Trophoblast cell (in vitro differentiated cells and primary cell): ENCODE results near the gene RAD51B.

Source experiments
- DNase-seq, 2 donors: peaks; one replicate each; pipeline ENCODE4 v3.0.0-alpha.2; 2016
- H2AFZ ChIP-seq: 2 replicates; pipeline ENCODE4 v1.6.1; 2013; ENCODE audit warnings: low read length, moderate library complexity, mild to moderate bottlenecking; ENCODE audit not compliant: insufficient read depth, poor library complexity
- H2AK5ac ChIP-seq: 2 replicates; pipeline ENCODE4 v1.6.1; 2013; ENCODE audit warnings: mild to moderate bottlenecking, low read length
- H2BK120ac ChIP-seq: 2 replicates; pipeline ENCODE4 v1.6.1; 2013; ENCODE audit warnings: low read length, mild to moderate bottlenecking, moderate library complexity; ENCODE audit not compliant: insufficient read depth, poor library complexity
- H2BK12ac ChIP-seq: 2 replicates; pipeline ENCODE4 v1.6.1; 2013; ENCODE audit warnings: mild to moderate bottlenecking, low read length, moderate library complexity
- H2BK5ac ChIP-seq: 2 replicates; pipeline ENCODE4 v1.6.1; 2013; ENCODE audit warnings: low read length, low read depth, moderate library complexity, mild to moderate bottlenecking; ENCODE audit not compliant: poor library complexity
- H3K14ac ChIP-seq: 2 replicates; pipeline ENCODE4 v1.6.1; 2013; ENCODE audit warnings: mild to moderate bottlenecking, low read length
- H3K18ac ChIP-seq: 2 replicates; pipeline ENCODE4 v1.6.1; 2013; ENCODE audit warnings: mild to moderate bottlenecking, low read length
- H3K23ac ChIP-seq: 2 replicates; pipeline ENCODE4 v1.6.1; 2013; ENCODE audit warnings: low read length
- H3K27ac ChIP-seq: 2 replicates; pipeline ENCODE4 v1.5.1; 2013; ENCODE audit warnings: low read depth, mild to moderate bottlenecking, inconsistent platforms, low read length, moderate library complexity
- H3K27me3 ChIP-seq: 2 replicates; pipeline ENCODE4 v1.6.1; 2013; ENCODE audit warnings: inconsistent platforms, mild to moderate bottlenecking, low read length, moderate library complexity; ENCODE audit not compliant: insufficient read depth
- H3K36me3 ChIP-seq, 2 experiments: 1 replicate in 1 of 2; 2 replicates in 1 of 2; pipeline ENCODE4 v1.6.1; 2013; ENCODE audit warnings: low read length in 2 of 2, mild to moderate bottlenecking in 2 of 2, moderate library complexity in 1 of 2; ENCODE audit not compliant: insufficient read depth in 2 of 2, control insufficient read depth in 1 of 2
- H3K4ac ChIP-seq: 2 replicates; pipeline ENCODE4 v1.6.1; 2013; ENCODE audit warnings: low read depth, mild to moderate bottlenecking, low read length, moderate library complexity
- H3K4me1 ChIP-seq, 2 experiments: 1 replicate in 1 of 2; 2 replicates in 1 of 2; pipeline ENCODE4 v1.6.1; 2013; ENCODE audit warnings: low read length in 2 of 2, mild to moderate bottlenecking in 2 of 2, moderate library complexity in 1 of 2; ENCODE audit not compliant: insufficient read depth in 2 of 2, control insufficient read depth in 1 of 2
- H3K4me2 ChIP-seq: 2 replicates; pipeline ENCODE4 v1.6.1; 2013; ENCODE audit warnings: inconsistent platforms, mild to moderate bottlenecking, low read length, moderate library complexity
- H3K4me3 ChIP-seq: 2 replicates; pipeline ENCODE4 v1.5.1; 2013; ENCODE audit warnings: mild to moderate bottlenecking, low read depth, low read length, inconsistent platforms
- H3K79me1 ChIP-seq: one replicate; pipeline ENCODE4 v1.6.1; 2013; ENCODE audit warnings: low read length
- H3K79me2 ChIP-seq: 2 replicates; pipeline ENCODE4 v1.6.1; 2013; ENCODE audit warnings: low read length, mild to moderate bottlenecking; ENCODE audit not compliant: control insufficient read depth, insufficient read depth, poor library complexity
- H3K9ac ChIP-seq: 2 replicates; pipeline ENCODE4 v1.6.1; 2013; ENCODE audit warnings: mild to moderate bottlenecking, low read length
- H3K9me3 ChIP-seq: 2 replicates; pipeline ENCODE4 v1.6.1; 2013; ENCODE audit warnings: low read depth, mild to moderate bottlenecking, control low read depth, inconsistent platforms, low read length; ENCODE audit not compliant: insufficient read depth
- H4K12ac ChIP-seq: 2 replicates; pipeline ENCODE4 v1.6.1; 2013; ENCODE audit warnings: low read depth, mild to moderate bottlenecking, low read length, moderate library complexity
- H4K8ac ChIP-seq: 2 replicates; pipeline ENCODE4 v1.6.1; 2013; ENCODE audit warnings: low read depth, mild to moderate bottlenecking, low read length, moderate library complexity
- H4K91ac ChIP-seq: one replicate; pipeline ENCODE4 v1.6.1; 2013; ENCODE audit warnings: low read depth, mild to moderate bottlenecking, low read length, moderate library complexity
- WGBS: extraction: QIAGEN DNeasy Blood & Tissue Kit; methylation state at CpG from one replicate; pipeline ENCODE4 v1.1.7; 2013; ENCODE audit warnings: missing lambda C conversion rate; ENCODE audit not compliant: insufficient read length, insufficient coverage; ENCODE audit errors: extremely low coverage; 5-methylcytosine and 5-hydroxymethylcytosine counted together

The RAD51B gene

GRCh38 chr14:67879026-67879425, 59.4 kb downstream of the RAD51B start:
- no peaks in the 10 kb centered on the region for H3K4me1 ChIP-seq
- no peak overlapping the region for H2BK5ac ChIP-seq
- no peak overlapping the region for H4K12ac ChIP-seq
- no peaks in the 10 kb centered on the region for H3K79me1 ChIP-seq
- H3K23ac ChIP-seq = no peak overlapping the region
- no peak overlapping the region for H3K4ac ChIP-seq
- H3K4me3 ChIP-seq = no peak overlapping the region
- no peak overlapping the region for H3K14ac ChIP-seq
- no peak overlapping the region for H3K9ac ChIP-seq
- no peaks in the 10 kb centered on the region for H3K36me3 ChIP-seq
- peak overlapping the region; percentile 14 for H2AK5ac ChIP-seq
- no peak overlapping the region for H3K18ac ChIP-seq
- no peak for DNase-seq
- H3K27me3 ChIP-seq = no peaks in the 10 kb centered on the region
- H2BK12ac ChIP-seq = no peak overlapping the region
- no peaks in the 10 kb centered on the region for H3K9me3 ChIP-seq
- no peak overlapping the region for H2AFZ ChIP-seq
- no peak overlapping the region for H4K91ac ChIP-seq
- H3K27ac ChIP-seq = no peak overlapping the region
- no peak overlapping the region for H2BK120ac ChIP-seq
- H4K8ac ChIP-seq = no peak overlapping the region
- H3K79me2 ChIP-seq = no peaks in the 10 kb centered on the region
- H3K4me2 ChIP-seq = no peak overlapping the region

- no peak overlapping the region for H3K4ac ChIP-seq
- no peak overlapping the region for H3K4me2 ChIP-seq
- no peak overlapping the region for H2AK5ac ChIP-seq
- H2BK12ac ChIP-seq = no peak overlapping the region
- no peak overlapping the region for H4K12ac ChIP-seq
- H3K27me3 ChIP-seq = no peaks in the 10 kb centered on the region
- H3K79me1 ChIP-seq = peaks cover 1% of the 10 kb centered on the region
- no peak overlapping the region for H3K9ac ChIP-seq
- no peak overlapping the region for H3K4me3 ChIP-seq
- no peak overlapping the region for H3K18ac ChIP-seq
- H2BK5ac ChIP-seq = no peak overlapping the region
- H3K79me2 ChIP-seq = no peaks in the 10 kb centered on the region
- H3K27ac ChIP-seq = no peak overlapping the region
- H4K91ac ChIP-seq = no peak overlapping the region
- no peak overlapping the region for H2AFZ ChIP-seq
- H3K9me3 ChIP-seq = no peaks in the 10 kb centered on the region
- H3K14ac ChIP-seq = no peak overlapping the region
- no peak overlapping the region for H2BK120ac ChIP-seq
- no peak overlapping the region for H4K8ac ChIP-seq
- DNase-seq = no peak
- H3K23ac ChIP-seq = no peak overlapping the region
- peaks cover 0 to 1% of the 10 kb centered on the region in 2 experiments for H3K4me1 ChIP-seq
- no peaks in the 10 kb centered on the region for H3K36me3 ChIP-seq
- WGBS = no CpG with 5 or more reads among the region's 2 CpGs
Measured at GRCh38 chr14:67881225-67881624, 61.6 kb downstream of the RAD51B start.

- H3K14ac ChIP-seq = no peak overlapping the region
- no peak overlapping the region for H3K27ac ChIP-seq
- peaks cover 2% of the 10 kb centered on the region for H3K79me1 ChIP-seq
- H2BK12ac ChIP-seq = no peak overlapping the region
- H2BK5ac ChIP-seq = no peak overlapping the region
- no peak overlapping the region for H3K18ac ChIP-seq
- H3K23ac ChIP-seq = no peak overlapping the region
- H3K4me3 ChIP-seq = no peak overlapping the region
- no peak overlapping the region for H4K8ac ChIP-seq
- H3K9ac ChIP-seq = no peak overlapping the region
- no peak for DNase-seq
- H3K4me1 ChIP-seq = peaks cover 0 to 5% of the 10 kb centered on the region in 2 experiments
- H3K4me2 ChIP-seq = no peak overlapping the region
- H3K27me3 ChIP-seq = no peaks in the 10 kb centered on the region
- no peak overlapping the region for H4K12ac ChIP-seq
- no peaks in the 10 kb centered on the region for H3K36me3 ChIP-seq
- no peak overlapping the region for H4K91ac ChIP-seq
- no peaks in the 10 kb centered on the region for H3K79me2 ChIP-seq
- no peak overlapping the region for H3K4ac ChIP-seq
- WGBS = no CpG with 5 or more reads among the region's 4 CpGs
- no peak overlapping the region for H2AK5ac ChIP-seq
- no peak overlapping the region for H2AFZ ChIP-seq
- no peak overlapping the region for H2BK120ac ChIP-seq
- no peaks in the 10 kb centered on the region for H3K9me3 ChIP-seq
Measured at GRCh38 chr14:67882986-67883555, 63.5 kb downstream of the RAD51B start.

GRCh38 chr14:67883717-67884116, 64.1 kb downstream of the RAD51B start:
- Histone ChIP-seq H2BK120ac (no peak overlapping the region), H2BK12ac (no peak overlapping the region), H4K91ac (no peak overlapping the region), H3K79me1 (peaks cover 2% of the 10 kb centered on the region), H3K27me3 (no peaks in the 10 kb centered on the region), H3K36me3 (no peaks in the 10 kb centered on the region), H3K23ac (no peak overlapping the region), H4K12ac (no peak overlapping the region), H3K9me3 (no peaks in the 10 kb centered on the region), H2AK5ac (no peak overlapping the region), H3K9ac (no peak overlapping the region), H3K4me1 (peaks cover 0 to 5% of the 10 kb centered on the region in 2 experiments), H2AFZ (no peak overlapping the region), H2BK5ac (no peak overlapping the region), H3K4me3 (no peak overlapping the region), H4K8ac (no peak overlapping the region), H3K4me2 (no peak overlapping the region), H3K27ac (no peak overlapping the region), H3K18ac (no peak overlapping the region), H3K4ac (no peak overlapping the region), H3K14ac (no peak overlapping the region), H3K79me2 (no peaks in the 10 kb centered on the region)
- peak in 1 of 2 donors; percentile 53 for DNase-seq
- WGBS = no CpG with 5 or more reads among the region's 1 CpG
